Right cardiac atrium (tissue), 5 donors: Measurements from ENCODE around the gene SAMD4B. TPM values are rescaled to one million over a fixed set of nuclear protein-coding genes. Genes with fewer than 3 reads are reported as not detected.
A peak's percentile ranks its signal among the peaks of the same experiment; 100 is the strongest.

ENCODE experiments used
- ATAC-seq, 2 donors: fragments of 200-7000 bp; cut with Tn5 transposase; one replicate each; pipeline versions ENCODE4 v1.8.0 to v1.9.1; 2020; ENCODE audit warnings: moderate library complexity in 2 of 2, mild to moderate bottlenecking in 1 of 2
- DNase-seq, 3 donors: peaks; one replicate each; pipeline ENCODE4 v3.0.0-alpha.2; 2020
- H3K27ac ChIP-seq: one replicate; pipeline ENCODE4 v1.5.1; 2013; ENCODE audit warnings: mild to moderate bottlenecking, low read length, control low read depth, moderate library complexity
- H3K27me3 ChIP-seq: one replicate; pipeline ENCODE4 v1.6.1; 2013; ENCODE audit not compliant: control insufficient read depth, insufficient read depth
- H3K4me1 ChIP-seq: one replicate; pipeline ENCODE4 v1.6.1; 2013; ENCODE audit warnings: low read length; ENCODE audit not compliant: control insufficient read depth, insufficient read depth
- H3K4me3 ChIP-seq: one replicate; pipeline ENCODE4 v1.5.1; 2013; ENCODE audit warnings: low read length, control low read depth
- H3K9me3 ChIP-seq: one replicate; pipeline ENCODE4 v1.6.1; 2013; ENCODE audit warnings: low read length; ENCODE audit not compliant: control insufficient read depth
- WGBS: extraction: QIAGEN DNeasy Blood & Tissue Kit; methylation state at CpG from one replicate; pipeline ENCODE4 v1.1.7; 2013; 5-methylcytosine and 5-hydroxymethylcytosine counted together
- intact Hi-C, 4 donors: fragments of 100-400 bp; cut with DNase I; formaldehyde crosslinking; loops; one replicate each; pipeline versions ENCODE4 v1.11.0 to v1.14.0; 2022 to 2023
- microRNA-seq, 2 donors: library from miRNA; unstranded; fragments of <30 nt; microRNA quantifications; one replicate each; pipeline ENCODE4 v1.2.0, GENCODE V29; 2020 to 2021
- polyA plus RNA-seq: library from polyadenylated mRNA; stranded (reverse); fragments of 200-250 nt; gene quantifications from one replicate; pipeline ENCODE4 v1.2.3, GENCODE V29; 2013
- total RNA-seq, 4 donors: library from RNA; stranded (reverse); fragmentation: NEBNext Ultra II Directional; extraction: Animal tissue kit (Norgen Biotek cat#: 25700); gene quantifications; one replicate each; pipeline ENCODE4 v1.2.1, GENCODE V29; 2021
- donor health status: healthy with polysubstance abuse.
- donor health status: DM: no; HTN: yes; CAD: no.
- donor health status: DM: no; HTN: no; CAD: no.
- donor health status: DM: no; HTN: yes; CAD: no; lungs with severe emphysema.
- donor health status: DM: yes; HTN: yes; CAD: no.

The SAMD4B gene
- total and polyA plus RNA-seq, 5 donors, result 43.2 to 85.3 (median 59.0) TPM

GRCh38 chr19:39434123-39435076 is 92.2 kb downstream of the SAMD4B start:
- Histone ChIP-seq H3K4me3 (peak overlapping the region; percentile 88), H3K27ac (no peak overlapping the region), H3K9me3 (no peaks in the 10 kb centered on the region), H3K27me3 (no peaks in the 10 kb centered on the region), H3K4me1 (peaks cover 3% of the 10 kb centered on the region)
- no peak for ATAC-seq
- WGBS, result 52% methylated on average over 10 of the region's 10 CpGs
- intact Hi-C loops, result no loop called here
- peak in 1 of 3 donors; percentile 33 for DNase-seq

Small RNAs within 50 kb of the gene (microRNA-seq; reads per million reads assigned to microRNA genes)
- 0 reads per million in 2 donors for gene MIR4530

Other genes starting within 250 kb of the SAMD4B start
- gene PAK4, start 216.6 kb upstream of the SAMD4B start, total RNA-seq, result 10 to 100 TPM; 19.9 to 24.4 (median 21.7) TPM
- 15.1 TPM for gene PAK4, start 216.6 kb upstream of the SAMD4B start, polyA plus RNA-seq
- gene NCCRP1, start 145.5 kb upstream of the SAMD4B start, total RNA-seq, result not detected
- gene NCCRP1, start 145.5 kb upstream of the SAMD4B start, polyA plus RNA-seq, result not detected
- gene SYCN, start 138.2 kb upstream of the SAMD4B start, total RNA-seq, result not detected
- gene SYCN, start 138.2 kb upstream of the SAMD4B start, polyA plus RNA-seq, result not detected
- gene IFNL3, start 97.4 kb upstream of the SAMD4B start, total RNA-seq, result not detected
- gene IFNL3, start 97.4 kb upstream of the SAMD4B start, polyA plus RNA-seq, result not detected
- gene IFNL4, start 93.6 kb upstream of the SAMD4B start, total RNA-seq, result not detected
- gene IFNL4, start 93.6 kb upstream of the SAMD4B start, polyA plus RNA-seq, result not detected
- not detected for gene IFNL2, start 74.0 kb upstream of the SAMD4B start, total RNA-seq
- not detected for gene IFNL2, start 74.0 kb upstream of the SAMD4B start, polyA plus RNA-seq
- gene IFNL1, start 46.0 kb upstream of the SAMD4B start, total RNA-seq, result not detected
- not detected for gene IFNL1, start 46.0 kb upstream of the SAMD4B start, polyA plus RNA-seq
- gene LRFN1, start 21.6 kb upstream of the SAMD4B start, total RNA-seq, result under 1 TPM; 0.33 to 0.96 (median 0.86) TPM
- 0.63 TPM for gene LRFN1, start 21.6 kb upstream of the SAMD4B start, polyA plus RNA-seq
- gene GMFG, start 6.4 kb upstream of the SAMD4B start, total RNA-seq, result 10 to 100 TPM; 14.4 to 20.4 (median 17.9) TPM
- gene GMFG, start 6.4 kb upstream of the SAMD4B start, polyA plus RNA-seq, result 20.2 TPM
- 10 to 100 TPM; 41.0 to 42.8 (median 41.3) TPM for gene PAF1, start 48.7 kb downstream of the SAMD4B start, total RNA-seq
- 43.5 TPM for gene PAF1, start 48.7 kb downstream of the SAMD4B start, polyA plus RNA-seq
- gene MED29, start 49.0 kb downstream of the SAMD4B start, total RNA-seq, result 10 to 100 TPM; 25.1 to 31.8 (median 27.0) TPM
- 38.3 TPM for gene MED29, start 49.0 kb downstream of the SAMD4B start, polyA plus RNA-seq
- gene ZFP36, start 64.4 kb downstream of the SAMD4B start, total RNA-seq, result 100 to 1,000 TPM in 1 of 4 donors, 10 to 100 TPM in 3; 38.1 to 157 (median 56.4) TPM
- 203 TPM for gene ZFP36, start 64.4 kb downstream of the SAMD4B start, polyA plus RNA-seq
- gene PLEKHG2, start 70.2 kb downstream of the SAMD4B start, total RNA-seq, result 10 to 100 TPM; 13.1 to 29.5 (median 20.1) TPM
- gene PLEKHG2, start 70.2 kb downstream of the SAMD4B start, polyA plus RNA-seq, result 11.3 TPM
- 1,000 to 10,000 TPM; 1,282 to 1,746 (median 1,468) TPM for gene RPS16, start 93.5 kb downstream of the SAMD4B start, total RNA-seq
- gene RPS16, start 93.5 kb downstream of the SAMD4B start, polyA plus RNA-seq, result 1,560 TPM
- gene SUPT5H, start 103.2 kb downstream of the SAMD4B start, total RNA-seq, result 10 to 100 TPM; 74.8 to 85.1 (median 80.1) TPM
- 68.8 TPM for gene SUPT5H, start 103.2 kb downstream of the SAMD4B start, polyA plus RNA-seq
- 10 to 100 TPM; 54.1 to 69.9 (median 61.4) TPM for gene TIMM50, start 138.4 kb downstream of the SAMD4B start, total RNA-seq
- gene TIMM50, start 138.4 kb downstream of the SAMD4B start, polyA plus RNA-seq, result 73.7 TPM
- gene DLL3, start 156.5 kb downstream of the SAMD4B start, total RNA-seq, result not detected
- 0.07 TPM for gene DLL3, start 156.5 kb downstream of the SAMD4B start, polyA plus RNA-seq
- not detected for gene SELENOV, start 172.7 kb downstream of the SAMD4B start, total RNA-seq
- gene SELENOV, start 172.7 kb downstream of the SAMD4B start, polyA plus RNA-seq, result not detected
- 1 to 10 TPM; 2.3 to 4.3 (median 3.3) TPM for gene EID2B, start 190.4 kb downstream of the SAMD4B start, total RNA-seq
- 2.8 TPM for gene EID2B, start 190.4 kb downstream of the SAMD4B start, polyA plus RNA-seq
- 10 to 100 TPM; 12.3 to 15.0 (median 13.5) TPM for gene EID2, start 197.7 kb downstream of the SAMD4B start, total RNA-seq
- gene EID2, start 197.7 kb downstream of the SAMD4B start, polyA plus RNA-seq, result 14.3 TPM